Loucy (cell line): ENCODE measurements around the gene PAN2.
"Not testable (repeated sequence)": the region's sequence is repeated elsewhere in the genome, so short reads cannot be mapped to it uniquely, and the experiment has no call there.

ENCODE experiments used
- H2AFZ ChIP-seq: fragments of 200-600 bp; sonication (generic); 2 replicates; pipeline ENCODE4 v1.6.0; 2016; ENCODE audit warnings: antibody characterized with exemption, mild to moderate bottlenecking, low read length, moderate library complexity
- H3F3A ChIP-seq: fragments of 200-600 bp; 2 replicates; pipeline ENCODE4 v1.6.0; 2016; ENCODE audit warnings: antibody characterized with exemption, low read depth, mild to moderate bottlenecking
- H3K27me3 ChIP-seq: fragments of 200-600 bp; sonication (generic); 2 replicates; pipeline ENCODE4 v1.6.1; 2014; ENCODE audit warnings: low read length, mild to moderate bottlenecking; ENCODE audit not compliant: insufficient read depth, poor library complexity, severe bottlenecking
- H3K36me3 ChIP-seq: fragments of 200-600 bp; sonication (generic); 2 replicates; pipeline ENCODE4 v1.6.1; 2016; ENCODE audit warnings: low read length; ENCODE audit not compliant: insufficient read depth
- H3K4me1 ChIP-seq: fragments of 200-600 bp; sonication (generic); 2 replicates; pipeline ENCODE4 v1.5.1; 2014; ENCODE audit warnings: low read length, mild to moderate bottlenecking; ENCODE audit not compliant: insufficient read depth, poor library complexity, severe bottlenecking
- H3K4me2 ChIP-seq: fragments of 200-600 bp; sonication (generic); 2 replicates; pipeline ENCODE4 v1.6.0; 2014; ENCODE audit warnings: antibody characterized with exemption, low read length, low read depth, mild to moderate bottlenecking; ENCODE audit not compliant: poor library complexity, severe bottlenecking
- H3K4me3 ChIP-seq: fragments of 200-600 bp; sonication (generic); 2 replicates; pipeline ENCODE4 v1.5.1; 2014; ENCODE audit warnings: low read length, mild to moderate bottlenecking, mixed read lengths; ENCODE audit not compliant: poor library complexity, severe bottlenecking
- H3K79me2 ChIP-seq: fragments of 200-600 bp; sonication (generic); 2 replicates; pipeline ENCODE4 v1.6.1; 2014; ENCODE audit warnings: low read length; ENCODE audit not compliant: insufficient read depth
- H3K9ac ChIP-seq: fragments of 200-600 bp; sonication (generic); 2 replicates; pipeline ENCODE4 v1.6.0; 2014; ENCODE audit warnings: mild to moderate bottlenecking, low read depth, low read length, moderate library complexity; ENCODE audit not compliant: poor library complexity, severe bottlenecking
- H3K9me2 ChIP-seq: fragments of 200-600 bp; sonication (generic); replicated peaks from 2 replicates; pipeline ENCODE4 v1.6.1; 2016; ENCODE audit warnings: low read depth, low read length, mixed read lengths
- H3K9me3 ChIP-seq: fragments of 200-600 bp; sonication (generic); 2 replicates; pipeline ENCODE4 v1.6.1; 2014; ENCODE audit warnings: mild to moderate bottlenecking, antibody characterized with exemption, low read length, low read depth; ENCODE audit not compliant: insufficient read depth
- H4K20me1 ChIP-seq: fragments of 200-600 bp; sonication (generic); 2 replicates; pipeline ENCODE4 v1.6.0; 2014; ENCODE audit warnings: antibody characterized with exemption, low read length, mild to moderate bottlenecking; ENCODE audit not compliant: insufficient read depth, poor library complexity, severe bottlenecking
- CTCF ChIP-seq: fragments of 200-600 bp; sonication (generic); conservative IDR thresholded peaks from 2 replicates; pipeline ENCODE4 v1.5.1; 2014; ENCODE audit warnings: mild to moderate bottlenecking, antibody characterized with exemption, low read length
- EZH2phosphoT487 ChIP-seq: fragments of 200-600 bp; IDR thresholded peaks from 2 replicates; pipeline ENCODE4 v1.6.1; 2018; ENCODE audit warnings: antibody characterized with exemption, mild to moderate bottlenecking, moderate library complexity, borderline replicate concordance

PAN2 gene

GRCh38 chr12:56286044-56286830 is 47.6 kb downstream of the PAN2 start:
- Histone ChIP-seq H3K4me3 (no peak overlapping the region), H3K9me2 (no peaks in the 10 kb centered on the region), H3F3A (no peaks in the 10 kb centered on the region), H3K4me2 (no peak overlapping the region), H4K20me1 (peaks cover 9% of the 10 kb centered on the region), H3K4me1 (peaks cover 7% of the 10 kb centered on the region), H3K9me3 (no peaks in the 10 kb centered on the region), H3K36me3 (peaks cover 55% of the 10 kb centered on the region; the same call in 1 of the 2 replicates), H2AFZ (no peak overlapping the region), H3K27me3 (no peaks in the 10 kb centered on the region), H3K79me2 (peaks cover 28% of the 10 kb centered on the region), H3K9ac (no peak overlapping the region)
- no peak for TF ChIP-seq EZH2phosphoT487
- TF ChIP-seq CTCF = no peak

GRCh38 chr12:56284263-56284662 is 49.5 kb downstream of the PAN2 start:
- H3K4me1 ChIP-seq, H4K20me1 ChIP-seq, H2AFZ ChIP-seq, H3K9ac ChIP-seq, H3K9me2 ChIP-seq, H3K27me3 ChIP-seq, H3K4me3 ChIP-seq, H3K4me2 ChIP-seq, H3K9me3 ChIP-seq, H3F3A ChIP-seq: not testable (repeated sequence)
- Histone ChIP-seq H3K79me2 (peaks cover 17% of the 10 kb centered on the region), H3K36me3 (peaks cover 58% of the 10 kb centered on the region; the same call in 1 of the 2 replicates)

- H3K79me2 ChIP-seq = peaks cover 1% of the 10 kb centered on the region
- H4K20me1 ChIP-seq = no peaks in the 10 kb centered on the region
- H3F3A ChIP-seq = no peaks in the 10 kb centered on the region
- H3K9me3 ChIP-seq = no peaks in the 10 kb centered on the region
- no peaks in the 10 kb centered on the region for H3K9me2 ChIP-seq
- no peak overlapping the region for H3K9ac ChIP-seq
- H3K27me3 ChIP-seq = no peaks in the 10 kb centered on the region
- no peak overlapping the region for H3K4me3 ChIP-seq
- no peak for TF ChIP-seq EZH2phosphoT487
- TF ChIP-seq CTCF = no peak
- H3K4me2 ChIP-seq = no peak overlapping the region
- no peaks in the 10 kb centered on the region for H3K4me1 ChIP-seq
- H2AFZ ChIP-seq = no peak overlapping the region
- H3K36me3 ChIP-seq = peaks cover 73% of the 10 kb centered on the region; the same call in 1 of the 2 replicates
These were observed 51.2 kb downstream of the PAN2 start for GRCh38 chr12:56282579-56282978.

- no peak overlapping the region for H3K9ac ChIP-seq
- no peaks in the 10 kb centered on the region for H4K20me1 ChIP-seq
- H3K4me2 ChIP-seq = no peak overlapping the region
- peaks cover 76% of the 10 kb centered on the region; the same call in 1 of the 2 replicates for H3K36me3 ChIP-seq
- no peaks in the 10 kb centered on the region for H3F3A ChIP-seq
- no peaks in the 10 kb centered on the region for H3K4me1 ChIP-seq
- H3K27me3 ChIP-seq = no peaks in the 10 kb centered on the region
- no peak overlapping the region for H2AFZ ChIP-seq
- no peaks in the 10 kb centered on the region for H3K9me2 ChIP-seq
- no peaks in the 10 kb centered on the region for H3K79me2 ChIP-seq
- no peaks in the 10 kb centered on the region for H3K9me3 ChIP-seq
- no peak overlapping the region for H3K4me3 ChIP-seq
- TF ChIP-seq CTCF (no peak), EZH2phosphoT487 (no peak)
These were observed 51.8 kb downstream of the PAN2 start for GRCh38 chr12:56282030-56282429.
